GM12878 (cell line): Measurements from ENCODE around the gene NCAPH2. TPM values are rescaled to one million over a fixed set of nuclear protein-coding genes. Genes with fewer than 3 reads are reported as not detected.

Source experiments
- BACH1 ChIP-seq: fragments of 450-650 bp; IDR thresholded peaks from 2 replicates; pipeline ENCODE4 v1.6.1; 2017; ENCODE audit warnings: mild to moderate bottlenecking, borderline replicate concordance
- CBFB ChIP-seq: IDR thresholded peaks from 2 replicates; pipeline ENCODE4 v1.6.1; 2016; ENCODE audit warnings: antibody characterized with exemption, low read depth
- CHD2 ChIP-seq: IDR thresholded peaks from 2 replicates; pipeline ENCODE4 v1.6.1; 2011; ENCODE audit warnings: low read depth, low read length, improper control_type of control experiment, borderline replicate concordance
- CTCF ChIP-seq, 3 experiments: IDR thresholded peaks in 2 of 3; conservative IDR thresholded peaks in 1 of 3; 2 replicates each; pipeline ENCODE4 v1.5.1; 2011; ENCODE audit warnings: low read depth in 3 of 3, low read length in 3 of 3, mild to moderate bottlenecking in 3 of 3, control low read depth in 2 of 3, moderate library complexity in 2 of 3, inconsistent platforms in 1 of 3, mixed read lengths in 1 of 3; ENCODE audit not compliant: control insufficient read depth in 2 of 3, insufficient read depth in 1 of 3; ENCODE audit errors: extremely low read depth in 1 of 3
- EGR1 ChIP-seq, 2 experiments: IDR thresholded peaks; 1 replicate in 1 of 2; 2 replicates in 1 of 2; pipeline ENCODE4 v1.6.1; 2011 to 2012; ENCODE audit warnings: low read depth in 2 of 2, low read length in 2 of 2, borderline replicate concordance in 1 of 2, mild to moderate bottlenecking in 1 of 2, moderate library complexity in 1 of 2
- KLF5 ChIP-seq: fragments of 450-650 bp; IDR thresholded peaks from 2 replicates; pipeline ENCODE4 v1.6.1; 2014; ENCODE audit warnings: mild to moderate bottlenecking; ENCODE audit not compliant: partially characterized antibody
- MYC ChIP-seq: IDR thresholded peaks from 2 replicates; pipeline ENCODE4 v1.6.1; 2011; ENCODE audit warnings: mild to moderate bottlenecking, low read length, moderate library complexity, inconsistent platforms; ENCODE audit not compliant: insufficient read depth, insufficient replicate concordance, insufficient read length, severe bottlenecking
- PBX3 ChIP-seq: IDR thresholded peaks from 2 replicates; pipeline ENCODE4 v1.6.1; 2011; ENCODE audit warnings: mild to moderate bottlenecking, low read depth, low read length, moderate library complexity; ENCODE audit not compliant: insufficient replicate concordance
- PKNOX1 ChIP-seq: fragments of 450-650 bp; IDR thresholded peaks from 2 replicates; pipeline ENCODE4 v1.6.1; 2016; ENCODE audit warnings: mild to moderate bottlenecking
- PML ChIP-seq: IDR thresholded peaks from 2 replicates; pipeline ENCODE4 v1.6.1; 2012; ENCODE audit warnings: low read length, inconsistent platforms
- POLR2A ChIP-seq: IDR thresholded peaks from 2 replicates; pipeline ENCODE4 v1.6.1; 2011; ENCODE audit warnings: low read depth, mild to moderate bottlenecking, low read length
- POLR2AphosphoS5 ChIP-seq: IDR thresholded peaks from 2 replicates; pipeline ENCODE4 v1.6.1; 2011; ENCODE audit warnings: mild to moderate bottlenecking, low read length, inconsistent platforms
- POU2F2 ChIP-seq: IDR thresholded peaks from 3 replicates; pipeline ENCODE4 v1.6.1; 2011; ENCODE audit warnings: low read depth, mild to moderate bottlenecking, low read length, borderline replicate concordance
- RB1 ChIP-seq: fragments of 450-650 bp; formaldehyde crosslinking; IDR thresholded peaks from 2 replicates; pipeline ENCODE4 v1.6.1; 2017; ENCODE audit warnings: mild to moderate bottlenecking, borderline replicate concordance
- SMARCA5 ChIP-seq: fragments of 450-650 bp; IDR thresholded peaks from 2 replicates; pipeline ENCODE4 v1.6.1; 2017; ENCODE audit warnings: mild to moderate bottlenecking
- TAF1 ChIP-seq: IDR thresholded peaks from 2 replicates; pipeline ENCODE4 v1.6.1; 2011; ENCODE audit warnings: mild to moderate bottlenecking, low read depth, low read length, borderline replicate concordance
- YY1 ChIP-seq: IDR thresholded peaks from 2 replicates; pipeline ENCODE4 v1.6.1; 2011; ENCODE audit warnings: low read depth, mild to moderate bottlenecking, low read length
- ZBTB11 ChIP-seq: fragments of 450-650 bp; formaldehyde crosslinking; IDR thresholded peaks from 2 replicates; pipeline ENCODE4 v1.5.0; 2022; ENCODE audit warnings: mild to moderate bottlenecking, missing genetic modification characterization
- ZNF687 ChIP-seq: fragments of 450-650 bp; IDR thresholded peaks from 2 replicates; pipeline ENCODE4 v1.6.1; 2017; ENCODE audit warnings: mild to moderate bottlenecking, moderate library complexity
- polyA plus RNA-seq, 11 experiments: library from polyadenylated mRNA; depleted of rRNA in 4 of 11; unstranded in 6 of 11; stranded (reverse) in 5 of 11; fragments of >200 nt; fragmentation: Nextera tagmentation in 4 of 11; fragmentation: Illumina TruSeq in 1 of 11; extraction: Ambion mirVana in 4 of 11; extraction: Trizol in 1 of 11; gene quantifications; 1 replicate in 1 of 11; 2 replicates in 10 of 11; pipeline versions ENCODE4 v1.2.1 to v1.2.3, GENCODE V29; 2011 to 2016; ENCODE audit warnings: inconsistent platforms in 2 of 11, missing spikeins in 2 of 11, low read depth in 1 of 11
- total RNA-seq, 4 experiments: library from RNA; depleted of rRNA in 3 of 4; stranded (reverse); fragments of >200 nt in 3 of 4; fragmentation: Illumina TruSeq in 1 of 4; extraction: Trizol in 1 of 4; gene quantifications; 2 replicates each; pipeline versions ENCODE4 v1.2.1 to v1.2.3, GENCODE V29; 2013 to 2021

The NCAPH2 gene
- total and polyA plus RNA-seq, 10 of the 15 experiments (the other 5 are each of a cell fraction or from before 2014, with no cell fraction given), result 5.0 to 110 (median 59.9) TPM

GRCh38 chr22:50531546-50531961 is 23.5 kb downstream of the NCAPH2 start (continued):
- peak; percentile 50; the same call in 1 of the 2 replicates for TF ChIP-seq TAF1
- TF ChIP-seq CBFB, result no peak
- peak in 1 of 2 experiments; percentile 91; a peak in 2 of 3 replicates for TF ChIP-seq EGR1 (IDR thresholded peaks at IDR 0.05; ENCODE audit: borderline replicate concordance in 1 of 2, low read depth in 2 of 2, low read length in 2 of 2)
- TF ChIP-seq SMARCA5, result 0 out of 2 replicates have a peak, but pooled peaks have one; percentile 57
- peak; percentile 93 for TF ChIP-seq BACH1
- 0 out of 2 replicates have a peak, but pooled peaks have one; percentile 12 for TF ChIP-seq YY1
- no peak for TF ChIP-seq PML
- no peak for TF ChIP-seq MYC
- TF ChIP-seq KLF5, result no peak
- TF ChIP-seq ZBTB11 (CRISPR knock-in tag), result no peak
- TF ChIP-seq CTCF (IDR thresholded peaks at IDR 0.05 in 2 of 3, conservative IDR thresholded peaks at IDR 0.05 in 1 of 3; ENCODE audit: control insufficient read depth in 2 of 3, extremely low read depth in 1 of 3, insufficient read depth in 1 of 3, low read depth in 3 of 3, low read length in 3 of 3), result no peak
- TF ChIP-seq POU2F2, result peak; percentile 71; the same call in 1 of the 3 replicates
- peak; percentile 24 for TF ChIP-seq PBX3
- peak; percentile 79 for TF ChIP-seq ZNF687
- TF ChIP-seq CHD2, result 0 out of 2 replicates have a peak, but pooled peaks have one; percentile 17
- no peak; the same call in 1 of the 2 replicates for TF ChIP-seq POLR2AphosphoS5
- TF ChIP-seq POLR2A, result no peak
- no peak for TF ChIP-seq RB1
- no peak for TF ChIP-seq PKNOX1
